Transverse colon (tissue), 4 donors: ENCODE results near the gene FMOD.

Source experiments
- CTCF ChIP-seq, 5 experiments: fragments of 200-600 bp in 3 of 5; fragments of 450-650 bp in 2 of 5; sonication (generic) in 3 of 5; IDR thresholded peaks; 1 replicate in 2 of 5; 2 replicates in 3 of 5; pipeline ENCODE4 v1.5.1; 2016 to 2017; ENCODE audit warnings: antibody characterized with exemption in 5 of 5, inconsistent platforms in 3 of 5, mild to moderate bottlenecking in 2 of 5, moderate library complexity in 1 of 5
- POLR2AphosphoS5 ChIP-seq, 3 donors: sonication (generic); formaldehyde crosslinking; IDR thresholded peaks; one replicate each; pipeline ENCODE4 v1.6.1; 2016; ENCODE audit warnings: antibody characterized with exemption in 3 of 3

DNA sequence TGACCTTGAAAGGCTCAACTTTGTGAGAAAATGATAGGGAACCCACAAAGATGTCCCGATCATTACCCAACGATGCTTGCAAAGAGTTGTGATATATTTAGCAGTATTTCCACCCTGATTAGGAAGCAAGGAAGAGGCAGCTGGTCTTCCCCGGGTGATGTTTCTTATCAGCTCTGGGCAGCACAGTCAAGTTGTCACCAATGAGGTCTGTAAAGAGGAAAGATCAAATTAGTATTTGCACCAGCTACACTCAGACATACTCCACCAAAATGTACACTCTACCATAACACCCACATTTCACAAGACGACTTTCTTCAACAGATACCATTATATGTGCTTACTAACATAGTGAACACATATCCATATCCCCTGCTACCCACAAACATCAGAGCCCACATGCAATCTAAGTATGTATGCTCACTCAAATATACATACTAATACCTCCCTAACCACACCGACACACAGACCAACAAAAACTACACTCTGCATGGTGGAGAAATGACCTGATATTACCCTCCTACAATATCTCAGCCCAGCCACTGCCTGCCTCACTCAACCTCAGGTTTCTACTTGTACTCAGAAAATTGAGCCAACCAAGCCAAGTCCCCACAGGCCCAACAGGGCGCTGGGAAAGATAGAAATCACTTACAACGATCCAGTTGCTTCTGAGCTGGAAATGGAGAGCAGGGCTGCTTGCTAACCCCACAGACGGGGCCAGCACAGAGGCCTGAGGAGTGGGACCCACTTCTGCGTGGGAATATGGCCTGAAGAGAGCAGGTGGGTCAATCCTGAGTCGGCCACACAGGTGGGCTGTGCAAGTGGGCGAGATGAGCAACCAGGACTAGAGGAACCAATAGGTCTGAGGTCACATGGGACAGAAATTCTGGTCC lies 50.2 kb downstream of the FMOD start:
- no peak for TF ChIP-seq POLR2AphosphoS5 (IDR thresholded peaks at IDR 0.05)
- no peak for TF ChIP-seq CTCF (IDR thresholded peaks at IDR 0.05)
